NB4 (cell line): ENCODE data around the gene RARB.

Experiments used
- DNase-seq: peaks from one replicate; pipeline ENCODE4 v3.0.0; 2010; ENCODE audit warnings: low read depth
- H3K4me3 ChIP-seq: one replicate; pipeline ENCODE4 v1.5.1; 2011; ENCODE audit warnings: mild to moderate bottlenecking, low read depth, low read length, moderate library complexity
- MAX ChIP-seq: IDR thresholded peaks from 2 replicates; pipeline ENCODE4 v1.6.1; 2011; ENCODE audit warnings: low read depth, low read length
- MYC ChIP-seq: IDR thresholded peaks from 2 replicates; pipeline ENCODE4 v1.6.1; 2011; ENCODE audit warnings: low read depth, low read length
- POLR2A ChIP-seq: IDR thresholded peaks from 2 replicates; pipeline ENCODE4 v1.6.1; 2011; ENCODE audit warnings: mild to moderate bottlenecking; ENCODE audit not compliant: insufficient read length; ENCODE audit errors: extremely low read depth
- TF ChIP-seq, protein P1 (sequence below): IDR thresholded peaks from one replicate; pipeline ENCODE4 v1.5.1; 2012; ENCODE audit warnings: low read depth, low read length

RARB gene

DNA sequence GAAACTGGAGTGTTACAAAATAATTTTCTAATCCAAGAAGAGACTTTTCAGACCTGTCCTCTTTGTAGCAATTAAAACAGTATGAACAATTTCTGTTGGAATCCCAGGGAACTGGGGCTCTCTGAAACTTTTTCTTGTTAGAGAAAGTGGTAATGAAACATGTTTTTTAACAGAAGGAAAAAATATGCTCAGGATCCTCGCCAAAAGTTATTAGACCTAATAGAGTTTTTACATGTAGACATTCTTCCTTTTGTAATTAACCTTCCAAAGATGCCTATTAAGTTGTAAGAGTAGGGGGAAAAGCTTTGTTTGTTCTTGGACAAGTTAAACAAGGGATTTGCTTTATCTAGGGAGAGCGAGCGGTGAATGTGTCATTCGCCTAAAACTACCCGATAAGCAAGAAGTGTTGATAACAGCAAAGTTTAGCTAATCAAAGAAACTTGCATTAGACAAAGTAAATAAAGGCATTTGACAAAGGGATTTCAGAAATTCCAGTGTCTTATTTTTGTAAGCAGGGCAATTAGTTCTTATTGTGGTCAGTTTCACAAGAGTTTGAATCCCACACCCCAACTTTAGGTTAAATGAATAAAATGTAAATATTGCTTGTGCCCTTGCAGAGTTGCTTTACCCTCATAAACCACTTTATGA lies 2.3 kb downstream of the RARB start:
- TF ChIP-seq MAX (no peak), POLR2A (no peak), MYC (no peak)
- TF ChIP-seq, protein P1, sequence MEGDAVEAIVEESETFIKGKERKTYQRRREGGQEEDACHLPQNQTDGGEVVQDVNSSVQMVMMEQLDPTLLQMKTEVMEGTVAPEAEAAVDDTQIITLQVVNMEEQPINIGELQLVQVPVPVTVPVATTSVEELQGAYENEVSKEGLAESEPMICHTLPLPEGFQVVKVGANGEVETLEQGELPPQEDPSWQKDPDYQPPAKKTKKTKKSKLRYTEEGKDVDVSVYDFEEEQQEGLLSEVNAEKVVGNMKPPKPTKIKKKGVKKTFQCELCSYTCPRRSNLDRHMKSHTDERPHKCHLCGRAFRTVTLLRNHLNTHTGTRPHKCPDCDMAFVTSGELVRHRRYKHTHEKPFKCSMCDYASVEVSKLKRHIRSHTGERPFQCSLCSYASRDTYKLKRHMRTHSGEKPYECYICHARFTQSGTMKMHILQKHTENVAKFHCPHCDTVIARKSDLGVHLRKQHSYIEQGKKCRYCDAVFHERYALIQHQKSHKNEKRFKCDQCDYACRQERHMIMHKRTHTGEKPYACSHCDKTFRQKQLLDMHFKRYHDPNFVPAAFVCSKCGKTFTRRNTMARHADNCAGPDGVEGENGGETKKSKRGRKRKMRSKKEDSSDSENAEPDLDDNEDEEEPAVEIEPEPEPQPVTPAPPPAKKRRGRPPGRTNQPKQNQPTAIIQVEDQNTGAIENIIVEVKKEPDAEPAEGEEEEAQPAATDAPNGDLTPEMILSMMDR, result no peak
- no peak overlapping the region for H3K4me3 ChIP-seq
- DNase-seq, result no peak

GRCh38 chr3:25430935-25431770 lies 3.1 kb downstream of the RARB start:
- TF ChIP-seq POLR2A (no peak), MAX (no peak), MYC (no peak)
- TF ChIP-seq, protein P1, result no peak
- H3K4me3 ChIP-seq, result no peak overlapping the region
- no peak for DNase-seq

DNA sequence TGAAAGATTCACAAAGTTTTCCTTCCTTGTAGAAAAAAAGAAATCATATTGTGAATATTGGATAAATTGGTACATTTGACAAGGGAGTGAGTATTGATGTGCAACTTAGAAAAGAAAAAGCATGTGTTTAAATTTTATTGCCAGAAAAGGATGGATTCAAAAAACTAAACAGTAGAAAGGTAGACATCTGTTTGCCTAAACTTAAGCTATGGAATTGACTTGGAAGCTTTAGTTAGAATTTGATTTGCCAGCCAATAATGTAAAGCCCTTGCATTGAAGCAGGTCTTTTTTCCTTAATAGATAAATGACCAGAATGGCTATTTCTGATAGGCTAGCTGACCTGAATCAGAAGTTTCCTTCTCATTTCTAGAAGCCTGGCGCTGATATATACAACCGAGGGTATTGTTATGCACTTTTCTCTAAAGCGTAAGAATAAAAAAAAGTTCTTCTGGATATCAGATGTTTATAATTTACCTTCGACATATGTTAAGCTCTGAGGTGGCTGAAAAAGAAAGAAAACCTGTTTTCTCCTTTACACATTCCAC lies 4.2 kb downstream of the RARB start:
- DNase-seq, result no peak
- TF ChIP-seq, protein P1, result no peak
- TF ChIP-seq POLR2A, result no peak
- no peak overlapping the region for H3K4me3 ChIP-seq

GRCh38 chr3:25433106-25433505 lies 5.0 kb downstream of the RARB start:
- DNase-seq, result no peak
- no peak overlapping the region for H3K4me3 ChIP-seq
- TF ChIP-seq MAX (no peak), MYC (no peak), POLR2A (no peak)
- TF ChIP-seq, protein P1, result no peak

DNA sequence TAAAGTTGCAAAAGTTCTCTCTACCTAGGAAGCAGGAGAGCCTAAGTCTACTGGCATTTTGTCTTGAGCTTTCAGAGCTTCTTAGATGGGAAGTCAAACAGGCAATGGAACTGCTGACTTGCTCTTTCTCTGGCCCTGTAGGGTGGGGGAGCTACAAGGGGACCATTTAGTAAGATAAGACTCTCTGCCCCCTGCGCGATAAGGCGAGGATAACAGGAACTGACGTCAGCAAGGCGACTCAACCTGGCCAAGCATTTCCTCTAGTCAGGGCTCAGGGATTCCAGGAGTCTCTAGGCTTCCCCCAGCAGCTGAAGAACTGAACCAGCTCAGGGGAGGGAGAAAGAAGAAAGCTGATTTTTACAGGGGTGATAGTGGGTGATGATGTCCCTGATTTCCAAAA lies 5.8 kb downstream of the RARB start:
- H3K4me3 ChIP-seq, result no peak overlapping the region
- TF ChIP-seq MAX (no peak), MYC (no peak), POLR2A (no peak)
- TF ChIP-seq, protein P1, result no peak
- no peak for DNase-seq
